Gastroesophageal sphincter (tissue), 4 donors: ENCODE data around the gene TDRD6. TPM values are rescaled to one million over a fixed set of nuclear protein-coding genes. Genes with fewer than 3 reads are reported as not detected.
A peak's percentile ranks its signal among the peaks of the same experiment; 100 is the strongest.

Experiments used
- ATAC-seq: fragments of 150-250 bp; one replicate; pipeline ENCODE4 v1.9.1; 2016; ENCODE audit warnings: mild to moderate bottlenecking, moderate library complexity
- H3K27ac ChIP-seq, 4 donors: fragments of 200-600 bp; sonication (generic) in 3 of 4; 1 replicate in 3 of 4; 2 replicates in 1 of 4; pipeline ENCODE4 v1.5.1; 2016 to 2019
- H3K27me3 ChIP-seq: fragments of 200-600 bp; sonication (generic); one replicate; pipeline ENCODE4 v1.5.1; 2019
- H3K36me3 ChIP-seq, 2 donors: fragments of 200-600 bp; sonication (generic); one replicate each; pipeline ENCODE4 v1.5.1; 2019; ENCODE audit warnings: control low read depth in 1 of 2
- H3K4me1 ChIP-seq, 3 donors: fragments of 200-600 bp; sonication (generic); 1 replicate in 2 of 3; 2 replicates in 1 of 3; pipeline ENCODE4 v1.5.1; 2016 to 2019; ENCODE audit warnings: control low read depth in 2 of 3
- H3K4me3 ChIP-seq, 2 donors: fragments of 200-600 bp; sonication (generic); one replicate each; pipeline ENCODE4 v1.5.1; 2019; ENCODE audit warnings: mild to moderate bottlenecking in 1 of 2, moderate library complexity in 1 of 2
- H3K9me3 ChIP-seq, 3 donors: fragments of 200-600 bp; sonication (generic); one replicate each; pipeline ENCODE4 v1.5.1; 2017 to 2019; ENCODE audit warnings: control low read depth in 2 of 3
- CTCF ChIP-seq, 4 experiments: fragments of 200-600 bp in 2 of 4; fragments of 450-650 bp in 2 of 4; sonication (generic) in 1 of 4; IDR thresholded peaks; one replicate each; pipeline ENCODE4 v1.5.1; 2017 to 2019; ENCODE audit warnings: antibody characterized with exemption in 4 of 4, mild to moderate bottlenecking in 2 of 4, moderate library complexity in 2 of 4
- EP300 ChIP-seq: sonication (generic); formaldehyde crosslinking; IDR thresholded peaks from one replicate; pipeline ENCODE4 v1.6.1; 2017; ENCODE audit warnings: antibody characterized with exemption, mild to moderate bottlenecking
- POLR2A ChIP-seq, 2 donors: fragments of 450-650 bp; IDR thresholded peaks; one replicate each; pipeline ENCODE4 v1.6.1; 2017; ENCODE audit warnings: antibody characterized with exemption in 2 of 2, mild to moderate bottlenecking in 2 of 2, moderate library complexity in 1 of 2
- POLR2AphosphoS5 ChIP-seq: sonication (generic); formaldehyde crosslinking; IDR thresholded peaks from one replicate; pipeline ENCODE4 v1.6.1; 2017; ENCODE audit warnings: antibody characterized with exemption
- WGBS, 2 donors: methylation state at CpG; one replicate each; pipeline ENCODE4 v1.1.5; 2018; ENCODE audit warnings: low coverage in 1 of 2; 5-methylcytosine and 5-hydroxymethylcytosine counted together
- total RNA-seq, 4 donors: library from RNA; depleted of rRNA; stranded (reverse); fragments of >200 nt; gene quantifications; one replicate each; pipeline ENCODE4 v1.1.0, GENCODE V29; 2016

TDRD6 gene
- total RNA-seq, 4 donors from 2014 or later = 0.15 to 5.1 (median 2.0) TPM

GRCh38 chr6:46733341-46733801 is 45.7 kb downstream of the TDRD6 start:
- Histone ChIP-seq H3K27ac (no peak overlapping the region), H3K27me3 (peaks cover 24% of the 10 kb centered on the region), H3K4me1 (peaks cover 0 to 15% (median 7%) of the 10 kb centered on the region in 3 donors), H3K36me3 (no peaks in the 10 kb centered on the region), H3K9me3 (no peaks in the 10 kb centered on the region), H3K4me3 (no peak overlapping the region)
- no CpG with 5 or more reads among the region's 2 CpGs for WGBS, 2 donors
- TF ChIP-seq CTCF (IDR thresholded peaks at IDR 0.05) (no peak), EP300 (no peak), POLR2AphosphoS5 (no peak), POLR2A (IDR thresholded peaks at IDR 0.05) (no peak)
- ATAC-seq = no peak

GRCh38 chr6:46734867-46735719 is 47.4 kb downstream of the TDRD6 start, which contains the start of gene PLA2G7:
TSS of gene PLA2G7 (minus strand) at chr6:46735375. CDS start at chr6:46722891, 12,484 bp downstream.
- H3K27ac ChIP-seq = no peak within 1 kb of the TSS
- TF ChIP-seq EP300 (no peak), CTCF (IDR thresholded peaks at IDR 0.05) (peak in 1 of 4 experiments; percentile 13), POLR2AphosphoS5 (no peak)
- H3K4me3 ChIP-seq = peak within 1 kb of the TSS; percentile 30 to 69
- no peaks in the 10 kb centered on the region for H3K9me3 ChIP-seq
- no peaks in the 10 kb centered on the region for H3K36me3 ChIP-seq
- H3K4me1 ChIP-seq = peaks cover 0 to 15% (median 7%) of the 10 kb centered on the region in 3 donors
- WGBS, 2 donors = 2% methylated on average over 11 of the region's 73 CpGs; no CpG with 5 or more reads in 1 of the 2 donors
- ATAC-seq = peak; percentile 53
- peaks cover 31% of the 10 kb centered on the region for H3K27me3 ChIP-seq

- H3K36me3 ChIP-seq = no peaks in the 10 kb centered on the region
- TF ChIP-seq EP300 (no peak), POLR2A (IDR thresholded peaks at IDR 0.05) (no peak), POLR2AphosphoS5 (no peak), CTCF (IDR thresholded peaks at IDR 0.05) (no peak)
- peaks cover 0 to 15% (median 7%) of the 10 kb centered on the region in 3 donors for H3K4me1 ChIP-seq
- H3K27me3 ChIP-seq = peaks cover 31% of the 10 kb centered on the region
- peak overlapping the region in 1 of 2 donors; percentile 69 for H3K4me3 ChIP-seq
- no peak overlapping the region for H3K27ac ChIP-seq
- H3K9me3 ChIP-seq = no peaks in the 10 kb centered on the region
- no peak for ATAC-seq
- 22 to 25% methylated on average over 5 to 8 of the region's 8 CpGs for WGBS, 2 donors
These were observed 48.0 kb downstream of the TDRD6 start for GRCh38 chr6:46735720-46736031.

GRCh38 chr6:46736906-46737305 is 49.2 kb downstream of the TDRD6 start:
- H3K27me3 ChIP-seq = peaks cover 31% of the 10 kb centered on the region
- H3K36me3 ChIP-seq = no peaks in the 10 kb centered on the region
- no peak overlapping the region for H3K4me3 ChIP-seq
- H3K4me1 ChIP-seq = peaks cover 0 to 15% (median 7%) of the 10 kb centered on the region in 3 donors
- H3K9me3 ChIP-seq = no peaks in the 10 kb centered on the region
- TF ChIP-seq POLR2AphosphoS5 = no peak
- no peak for TF ChIP-seq CTCF (IDR thresholded peaks at IDR 0.05)
- TF ChIP-seq POLR2A (IDR thresholded peaks at IDR 0.05) = no peak
- no peak for TF ChIP-seq EP300
- ATAC-seq = no peak
- H3K27ac ChIP-seq = no peak overlapping the region

- TF ChIP-seq POLR2AphosphoS5 (no peak), EP300 (no peak), POLR2A (IDR thresholded peaks at IDR 0.05) (no peak), CTCF (IDR thresholded peaks at IDR 0.05) (no peak)
- no peaks in the 10 kb centered on the region for H3K36me3 ChIP-seq
- no peak overlapping the region for H3K4me3 ChIP-seq
- WGBS, 2 donors = 96 to 100% methylated on average over 1 to 2 of the region's 2 CpGs
- H3K4me1 ChIP-seq = no peaks in the 10 kb centered on the region
- no peaks in the 10 kb centered on the region for H3K9me3 ChIP-seq
- H3K27me3 ChIP-seq = peaks cover 11% of the 10 kb centered on the region
- no peak overlapping the region for H3K27ac ChIP-seq
- no peak for ATAC-seq
These were observed 53.8 kb downstream of the TDRD6 start for GRCh38 chr6:46741482-46741881.
